GM19397 (cell line): ENCODE results near the gene CDC6.

ENCODE experiments used
- ATAC-seq: cut with Tn5 transposase; IDR thresholded peaks from one replicate; pipeline ENCODE4 v1.9.1; 2021; ENCODE audit warnings: mild to moderate bottlenecking, moderate library complexity; ENCODE audit not compliant: unreplicated experiment

Gene CDC6

DNA sequence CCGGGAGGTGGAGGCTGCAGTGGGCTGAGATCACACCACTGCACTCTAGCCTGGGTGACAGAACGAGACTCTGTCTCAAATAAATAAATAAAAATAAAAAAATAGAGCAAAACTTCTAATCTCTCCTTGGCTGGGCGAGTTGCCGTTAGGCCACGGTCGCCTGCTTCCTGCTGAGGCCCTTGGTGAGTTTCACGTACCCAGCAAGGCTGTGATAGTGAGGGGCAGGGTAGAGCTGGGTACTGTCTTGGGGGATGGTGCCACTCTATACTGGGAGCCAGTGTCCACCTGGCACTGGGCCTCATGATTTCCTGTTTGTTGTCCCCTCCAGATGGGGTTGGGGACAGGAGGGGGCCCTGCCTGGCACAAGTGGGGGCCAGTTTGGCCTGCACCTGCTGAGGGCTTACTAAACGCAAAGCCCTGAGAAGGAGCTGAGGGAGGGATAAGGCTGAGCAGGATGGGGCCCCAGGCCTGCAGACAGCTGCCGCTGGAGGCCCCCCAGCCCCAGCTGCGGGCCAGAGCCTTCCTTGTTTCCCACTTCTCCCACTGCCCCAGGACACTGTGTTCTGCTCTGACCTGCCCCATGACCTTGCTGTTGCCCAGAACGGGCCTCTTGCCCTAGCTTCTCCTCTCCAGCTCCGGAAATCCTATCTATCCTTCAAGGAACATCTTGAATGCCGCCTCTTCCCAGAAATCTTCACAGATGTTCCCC lies 51.4 kb downstream of the CDC6 start:
- ATAC-seq: no peak

DNA sequence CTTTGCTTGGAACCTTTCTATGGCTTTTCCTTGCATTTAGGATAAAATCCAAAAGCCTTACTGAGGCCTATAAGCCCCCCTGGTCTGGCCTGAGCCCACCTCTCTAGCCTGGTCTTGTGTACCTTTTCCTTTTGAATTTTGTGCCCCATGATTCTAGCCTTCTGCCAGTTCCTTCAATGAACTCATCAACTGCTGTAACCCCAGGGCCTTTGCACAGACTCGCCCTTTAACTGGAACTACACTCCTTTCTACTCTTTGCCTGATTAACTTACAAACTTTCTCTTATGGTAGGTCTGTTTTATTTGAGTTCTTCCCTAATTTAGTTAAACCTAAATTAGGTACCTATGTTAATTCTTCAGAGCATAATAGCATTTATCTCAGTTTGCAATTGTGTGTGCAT lies 52.6 kb downstream of the CDC6 start:
- no peak for ATAC-seq

DNA sequence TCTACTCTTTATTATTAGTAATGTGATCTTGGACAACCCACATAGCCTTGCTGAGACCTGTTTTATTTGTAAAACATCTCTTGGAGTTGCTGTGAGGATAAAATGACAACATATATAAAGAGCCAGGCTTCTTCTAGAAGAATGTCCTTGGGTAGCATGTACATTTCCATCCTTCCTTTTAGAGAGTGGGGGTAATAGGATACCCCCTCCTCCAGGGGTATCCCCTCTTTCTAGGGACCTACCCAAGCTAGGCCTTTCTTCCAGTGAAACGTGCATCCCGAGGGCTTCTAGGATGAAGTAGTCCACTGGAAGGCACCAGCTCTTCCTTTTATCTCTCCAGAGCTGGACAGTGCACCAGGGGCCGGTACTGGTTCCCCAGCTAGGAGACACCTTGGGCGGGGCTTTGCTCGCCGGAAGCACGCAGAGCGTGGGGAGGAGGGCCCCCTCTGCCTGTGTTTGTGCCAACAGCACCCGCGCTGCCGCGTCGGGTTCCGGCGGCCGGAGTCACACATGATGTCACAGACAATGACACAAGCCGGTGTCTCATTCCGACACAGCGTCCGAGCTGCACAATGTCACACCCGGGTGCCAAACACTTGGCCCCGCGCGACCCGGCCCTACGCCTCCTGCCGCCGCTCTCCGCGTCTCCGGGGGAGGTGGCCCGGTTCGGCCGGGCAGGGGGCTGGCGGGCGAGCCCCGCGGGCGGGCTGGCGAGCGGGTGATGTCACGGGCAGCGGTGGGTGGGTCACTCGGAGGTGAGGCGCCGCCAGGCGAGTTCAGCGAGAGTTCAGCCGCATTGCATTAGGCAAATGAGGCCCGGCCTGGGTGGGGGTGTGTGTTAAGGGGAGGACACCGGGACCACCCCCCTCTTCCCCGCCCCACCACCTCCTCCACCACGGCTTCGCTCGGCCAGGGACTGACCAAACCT lies 53.5 kb downstream of the CDC6 start:
- peak; percentile 61 for ATAC-seq

DNA sequence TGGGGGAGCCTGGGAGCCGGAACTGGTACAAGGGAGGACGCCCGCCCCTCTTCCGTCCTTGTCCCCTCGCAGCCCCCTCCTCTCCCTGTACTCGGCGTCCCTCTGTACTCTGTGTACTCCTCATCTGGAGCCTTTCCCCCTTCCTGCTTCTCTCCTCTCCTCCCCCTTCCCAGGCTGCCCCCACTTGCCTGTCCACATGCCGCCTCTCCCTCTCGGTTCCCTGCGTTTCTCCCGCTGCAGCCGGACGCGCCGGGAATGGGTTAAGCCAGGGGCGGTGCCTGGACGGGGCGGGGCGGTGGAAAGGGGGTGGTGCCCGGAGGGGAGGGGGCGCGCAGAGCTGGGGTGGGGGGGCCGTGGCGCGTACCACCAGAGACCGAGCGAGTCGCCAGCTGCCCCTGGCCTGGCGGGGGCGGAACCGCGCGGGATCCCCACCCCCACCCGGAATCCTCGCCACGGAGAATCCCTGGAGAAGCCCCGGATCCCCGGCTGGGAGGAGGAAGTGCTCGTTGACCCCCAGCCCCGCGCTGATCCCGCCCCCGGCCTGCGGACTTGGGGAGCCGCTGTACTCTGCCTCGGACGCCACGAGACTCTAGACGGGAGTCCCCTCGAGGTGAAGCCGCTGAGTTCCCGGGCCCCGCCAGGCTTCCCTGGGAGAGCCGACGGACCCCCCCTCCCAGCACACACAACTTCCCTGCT lies 54.3 kb downstream of the CDC6 start:
- ATAC-seq: no peak

DNA sequence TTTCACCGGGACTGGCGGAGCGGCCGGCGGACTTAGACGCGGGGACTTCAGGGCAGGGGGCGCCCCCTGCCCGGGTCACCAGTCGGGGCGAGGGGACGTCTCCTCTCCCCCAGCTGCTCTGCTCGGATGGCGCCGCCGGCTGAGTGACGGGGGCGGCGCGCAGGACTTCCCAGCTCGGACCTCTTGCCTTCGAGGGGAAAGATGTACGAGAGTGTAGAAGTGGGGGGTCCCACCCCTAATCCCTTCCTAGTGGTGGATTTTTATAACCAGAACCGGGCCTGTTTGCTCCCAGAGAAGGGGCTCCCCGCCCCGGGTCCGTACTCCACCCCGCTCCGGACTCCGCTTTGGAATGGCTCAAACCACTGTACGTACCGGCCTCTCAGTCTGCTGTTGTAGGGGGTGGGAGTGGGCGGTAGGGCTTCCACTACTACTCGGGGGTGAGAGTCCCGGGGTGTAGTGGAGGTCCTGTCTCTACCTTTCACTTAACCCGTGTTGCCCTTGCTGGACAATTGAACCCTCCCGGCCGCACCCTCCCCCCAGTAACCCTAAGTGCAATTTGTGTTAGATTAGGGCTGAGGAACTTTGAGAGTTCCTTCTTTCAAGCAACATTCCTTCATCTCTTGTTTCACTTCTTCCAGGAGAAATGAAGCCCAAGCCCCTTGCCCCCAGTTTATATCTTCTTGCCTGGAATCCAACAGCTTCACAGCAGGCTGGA lies 55.0 kb downstream of the CDC6 start:
- ATAC-seq: no peak

DNA sequence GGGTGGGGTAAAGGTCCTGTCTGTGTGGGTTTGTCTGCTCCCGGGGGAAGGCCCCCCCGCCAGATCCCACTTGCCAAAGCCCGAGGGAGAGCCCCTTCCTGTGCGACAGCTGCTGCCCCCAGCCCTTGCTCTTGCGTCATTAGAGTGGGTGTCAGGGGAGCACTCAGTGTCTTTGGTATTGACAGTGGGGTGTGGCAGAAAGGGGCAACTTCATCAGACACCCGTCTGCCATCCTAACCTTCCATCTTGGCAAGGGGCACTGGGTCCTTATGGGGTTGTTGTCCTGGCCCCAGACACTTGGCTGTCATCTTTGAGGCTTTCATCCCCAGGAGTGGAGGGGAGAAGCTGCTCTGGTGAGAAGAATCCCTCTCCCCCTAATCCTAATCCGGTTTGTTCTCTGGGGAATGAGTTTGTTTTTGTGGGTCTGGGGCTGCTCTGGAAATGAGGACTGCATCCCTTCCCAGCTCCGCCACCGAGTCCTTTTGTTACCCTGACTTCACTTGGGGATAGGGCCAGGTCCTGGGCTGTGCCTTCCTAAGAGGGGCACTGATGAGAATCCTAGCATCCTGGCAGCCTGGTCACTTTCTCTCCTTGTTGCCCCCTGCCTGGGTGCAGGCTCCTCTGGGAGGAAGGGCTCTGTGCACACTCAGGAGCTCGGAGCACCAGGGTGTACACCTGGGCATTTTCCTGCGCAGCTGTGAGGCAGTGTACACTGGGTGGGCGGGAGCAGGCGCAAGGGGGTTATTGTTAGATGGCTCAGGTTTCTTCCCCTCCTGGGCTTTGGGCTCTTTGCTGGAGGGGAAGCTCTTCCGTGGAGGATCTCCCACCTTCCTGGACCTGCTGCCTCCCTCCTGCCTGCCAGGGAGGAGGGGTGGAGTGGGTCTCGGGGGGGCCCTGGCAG lies 55.8 kb downstream of the CDC6 start:
- ATAC-seq: no peak

DNA sequence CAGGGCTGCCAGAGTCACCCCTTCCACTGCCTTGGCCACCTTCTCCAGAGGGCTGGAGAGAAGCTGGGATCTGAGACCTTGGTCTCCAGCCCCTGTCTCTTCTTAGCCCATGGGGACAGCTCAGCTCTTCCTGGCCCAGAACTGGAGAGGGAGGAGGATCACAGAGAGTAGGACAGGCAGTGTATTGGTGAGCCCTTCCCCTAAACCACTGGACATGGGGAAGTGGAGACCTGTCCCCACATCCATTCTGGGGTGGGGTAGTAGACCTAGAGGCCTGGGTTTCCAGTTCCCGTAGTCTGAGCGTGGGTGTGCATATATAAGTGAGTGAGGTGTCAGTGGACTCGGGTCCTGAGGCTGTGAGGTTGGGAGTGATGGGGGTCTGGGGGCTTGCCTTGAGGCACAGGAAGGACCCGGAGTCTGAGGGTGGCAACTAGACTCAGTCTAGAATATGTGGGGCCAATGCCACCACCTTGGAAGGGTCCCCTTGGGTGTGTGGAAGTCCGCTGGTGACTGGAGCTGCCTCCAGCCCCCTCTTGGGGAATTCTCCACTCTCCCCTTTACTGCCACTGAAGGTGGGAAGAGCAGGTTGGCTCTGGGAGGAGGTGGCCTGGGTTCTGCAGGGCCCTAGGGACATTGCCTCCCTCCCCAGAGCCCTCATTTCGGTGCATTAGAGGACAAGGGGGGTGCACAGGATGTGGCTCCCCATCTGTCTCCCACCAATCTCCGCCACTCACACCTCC lies 56.9 kb downstream of the CDC6 start:
- no peak for ATAC-seq

DNA sequence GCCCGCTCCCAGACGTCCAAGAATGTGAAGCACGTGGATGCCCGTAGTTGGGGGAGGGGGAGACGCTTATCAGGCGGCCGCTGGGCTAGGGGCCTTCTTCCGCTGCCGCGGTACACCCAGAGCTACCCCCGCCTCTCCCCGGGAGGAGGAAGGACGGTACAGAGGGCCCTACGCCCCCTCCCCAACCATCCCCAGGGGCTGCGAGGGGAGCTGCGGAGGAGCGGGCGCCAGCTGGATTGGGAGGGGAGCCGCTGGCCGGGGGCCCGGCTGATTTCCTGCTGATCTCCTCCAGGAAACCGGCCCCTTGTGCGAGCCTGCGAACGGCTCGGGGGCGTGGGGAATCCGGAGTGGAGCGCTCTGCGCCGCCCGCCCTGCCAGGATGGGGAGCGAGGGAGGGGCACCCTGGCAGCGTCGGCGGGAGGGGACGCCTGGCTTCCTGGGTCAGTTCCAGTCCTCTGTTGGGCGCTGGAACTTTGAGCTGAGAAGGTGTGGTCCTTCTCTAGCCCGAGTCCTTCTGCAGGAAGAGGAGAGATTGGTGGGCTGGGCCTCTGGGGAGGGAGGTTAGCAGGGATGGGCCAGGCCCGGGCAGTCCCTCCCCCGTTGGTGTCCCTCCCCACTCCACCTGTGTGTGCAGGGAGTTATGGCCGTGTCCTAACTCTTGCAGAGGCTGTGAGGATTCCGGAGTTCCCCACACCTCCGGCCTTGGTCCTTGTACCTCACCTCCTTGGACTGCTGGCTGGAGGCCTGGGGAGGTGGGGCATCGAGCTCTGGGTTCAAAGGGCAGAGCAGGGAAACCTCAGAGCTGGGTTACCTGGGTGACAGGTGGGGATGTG lies 57.7 kb downstream of the CDC6 start:
- no peak for ATAC-seq

DNA sequence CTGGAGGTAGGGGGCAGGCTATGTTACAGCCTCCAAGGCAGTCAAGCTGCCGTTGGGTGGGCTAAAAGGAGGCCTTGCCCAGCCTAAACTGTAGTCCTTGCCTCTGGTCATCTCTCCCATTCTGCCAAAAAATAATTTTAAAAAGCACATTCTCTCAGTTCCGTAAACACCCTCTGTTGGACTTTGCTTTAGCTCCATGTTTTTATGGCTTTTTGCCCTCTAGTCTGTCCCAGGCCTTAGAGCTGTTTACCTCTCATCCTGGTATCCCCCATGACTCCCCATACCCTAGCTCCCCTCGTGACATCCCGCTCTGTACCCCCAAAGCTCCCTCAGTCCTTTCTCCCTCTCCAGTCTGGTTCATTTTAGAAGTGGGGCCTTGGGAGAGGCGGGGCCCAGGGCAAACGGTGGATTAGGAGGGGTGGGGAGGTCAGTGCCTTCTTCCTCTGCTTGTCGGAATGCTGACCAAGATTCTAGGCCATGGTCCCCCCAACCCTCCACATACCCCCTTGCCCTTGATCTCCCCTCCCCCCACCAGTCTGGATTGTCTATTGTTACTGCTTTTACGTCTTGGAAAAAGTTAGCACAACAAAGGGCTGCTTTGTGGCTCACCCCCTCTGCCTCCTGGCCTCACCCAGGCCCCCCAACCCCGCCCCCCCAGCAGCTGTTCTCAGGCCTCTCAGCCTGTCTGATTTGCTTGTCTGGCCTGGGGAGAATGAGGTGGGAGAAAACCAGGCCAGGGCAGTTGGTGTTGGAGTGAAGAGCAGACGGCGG lies 58.5 kb downstream of the CDC6 start:
- ATAC-seq: no peak

DNA sequence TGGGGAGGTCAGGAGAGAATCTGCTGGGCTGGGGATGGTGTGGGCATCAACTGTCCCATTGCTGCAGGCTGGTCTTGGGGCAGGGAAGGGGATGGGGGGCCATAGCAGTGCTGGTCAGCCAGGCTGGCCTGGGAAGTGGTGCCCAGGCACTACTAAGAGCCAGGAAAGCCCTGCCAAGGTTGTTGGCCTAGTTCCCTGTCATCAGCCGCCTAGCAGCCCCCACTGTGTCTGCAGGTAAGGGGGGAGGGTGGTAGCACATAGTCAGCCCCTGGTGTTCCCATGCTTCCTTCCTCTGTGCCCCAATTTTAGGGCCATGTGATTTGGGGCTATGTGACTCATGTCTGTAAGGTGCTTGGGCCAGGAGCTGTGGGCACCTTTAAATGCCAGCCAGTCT lies 59.1 kb downstream of the CDC6 start:
- ATAC-seq: no peak

DNA sequence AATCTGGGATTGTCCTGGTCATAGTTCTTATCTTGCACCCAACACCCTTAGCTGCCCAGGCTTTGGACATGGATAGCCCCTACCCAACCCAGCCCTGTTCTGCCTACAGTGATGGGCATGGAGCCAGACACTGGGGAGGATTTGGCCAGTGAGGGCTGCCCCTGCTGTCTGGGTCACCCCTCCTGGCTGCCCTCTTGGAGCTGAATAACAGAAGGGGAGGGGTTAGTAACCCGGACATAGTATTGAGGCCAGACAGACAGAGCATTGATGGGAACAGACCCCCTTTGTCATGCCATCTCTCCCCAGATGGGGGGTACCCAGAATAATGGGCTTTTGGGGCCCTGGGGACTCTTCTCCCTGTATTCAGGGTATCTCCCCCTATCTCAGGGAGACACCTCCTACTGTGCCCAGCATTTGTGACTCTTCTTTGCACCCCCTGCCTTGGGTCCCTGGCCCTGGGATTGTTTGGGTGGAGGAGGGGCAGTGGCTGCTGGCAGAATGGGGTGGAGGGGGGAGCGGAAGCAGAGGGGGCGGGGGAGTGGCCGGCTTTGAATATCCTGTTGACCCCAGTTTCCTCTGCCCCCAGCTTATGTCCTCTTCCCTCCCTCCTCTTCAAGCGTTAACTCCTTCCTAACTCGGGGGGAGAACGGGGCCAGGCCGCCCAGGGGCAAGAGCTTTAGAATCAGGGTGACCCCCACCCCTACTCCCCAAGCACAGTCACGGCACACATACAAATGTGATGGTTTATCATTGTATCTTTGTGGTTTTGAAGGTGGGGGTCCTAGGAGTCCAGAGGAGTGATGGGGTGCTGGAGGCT lies 59.8 kb downstream of the CDC6 start:
- no peak for ATAC-seq

DNA sequence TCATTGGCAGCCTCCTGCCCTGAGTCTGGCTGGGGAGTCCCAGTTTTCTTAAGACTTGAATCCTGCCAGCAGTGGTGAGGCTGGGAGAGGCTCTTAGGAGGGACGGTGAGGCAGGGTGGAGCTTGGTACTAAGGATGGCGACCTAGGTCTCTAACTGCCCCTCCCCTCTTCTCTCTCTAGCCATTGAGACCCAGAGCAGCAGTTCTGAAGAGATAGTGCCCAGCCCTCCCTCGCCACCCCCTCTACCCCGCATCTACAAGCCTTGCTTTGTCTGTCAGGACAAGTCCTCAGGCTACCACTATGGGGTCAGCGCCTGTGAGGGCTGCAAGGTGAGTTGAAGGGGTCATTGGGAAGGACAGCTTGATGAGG lies 60.4 kb downstream of the CDC6 start:
- no peak for ATAC-seq

DNA sequence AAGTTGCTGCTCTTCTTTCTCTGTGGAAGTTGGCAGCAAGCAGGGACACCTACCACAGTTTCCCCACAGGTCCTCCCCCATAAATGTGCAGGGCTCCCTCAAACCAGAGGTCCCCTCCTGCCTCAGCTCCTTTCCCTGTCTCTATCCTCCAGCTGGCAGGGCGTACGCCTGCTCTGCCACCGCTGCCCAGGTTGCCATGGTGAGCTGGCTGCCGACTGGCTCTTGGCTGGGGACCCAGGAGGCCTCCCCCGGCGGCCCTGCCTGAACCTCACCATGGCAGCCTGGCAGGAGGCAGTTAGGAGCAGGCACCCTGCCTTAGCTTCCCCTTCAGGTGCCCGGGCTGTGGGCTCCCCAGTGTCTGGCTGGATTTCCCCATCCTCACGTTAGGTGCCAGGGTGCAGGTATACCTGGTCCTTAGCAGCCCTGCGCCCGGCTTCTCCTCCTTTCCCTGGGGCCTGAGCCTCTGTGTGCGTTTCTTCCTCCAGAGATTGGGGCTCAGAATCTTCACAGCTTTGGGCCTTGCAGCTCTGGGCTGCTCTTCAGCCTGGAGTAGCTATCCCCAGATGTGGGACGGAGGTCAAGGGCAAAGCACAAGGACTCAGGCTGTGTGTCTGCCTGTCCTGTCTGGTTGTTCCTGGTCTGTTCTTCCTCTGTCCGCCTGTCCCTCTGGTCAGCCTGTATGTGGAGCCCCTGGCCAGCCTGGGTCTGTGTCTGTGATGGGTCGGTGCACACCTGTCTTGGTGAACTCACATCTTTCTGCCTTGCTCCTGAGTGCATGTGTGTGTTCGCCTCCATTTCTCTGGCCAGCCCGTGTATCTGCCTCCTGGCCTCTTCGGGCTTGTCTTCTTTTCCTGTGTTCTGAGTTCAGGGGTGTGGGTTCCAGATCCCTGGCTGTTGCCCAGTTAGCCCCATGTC lies 61.1 kb downstream of the CDC6 start:
- ATAC-seq: no peak

DNA sequence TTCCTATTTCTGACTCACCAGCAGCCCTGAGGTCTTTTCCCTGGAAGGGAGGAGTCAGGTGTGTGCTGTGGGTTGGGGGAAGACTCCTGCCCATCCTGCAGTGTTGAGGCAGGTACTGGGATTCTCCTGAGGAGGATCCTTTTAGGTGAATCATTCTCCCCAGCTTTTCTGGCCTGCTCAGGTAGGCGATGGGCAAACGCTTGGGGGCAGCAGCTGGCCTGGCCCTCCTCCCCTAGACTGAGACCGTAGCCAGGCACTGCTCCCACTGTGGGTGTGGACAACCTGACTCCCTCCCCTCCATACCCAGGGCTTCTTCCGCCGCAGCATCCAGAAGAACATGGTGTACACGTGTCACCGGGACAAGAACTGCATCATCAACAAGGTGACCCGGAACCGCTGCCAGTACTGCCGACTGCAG lies 61.8 kb downstream of the CDC6 start:
- no peak for ATAC-seq

DNA sequence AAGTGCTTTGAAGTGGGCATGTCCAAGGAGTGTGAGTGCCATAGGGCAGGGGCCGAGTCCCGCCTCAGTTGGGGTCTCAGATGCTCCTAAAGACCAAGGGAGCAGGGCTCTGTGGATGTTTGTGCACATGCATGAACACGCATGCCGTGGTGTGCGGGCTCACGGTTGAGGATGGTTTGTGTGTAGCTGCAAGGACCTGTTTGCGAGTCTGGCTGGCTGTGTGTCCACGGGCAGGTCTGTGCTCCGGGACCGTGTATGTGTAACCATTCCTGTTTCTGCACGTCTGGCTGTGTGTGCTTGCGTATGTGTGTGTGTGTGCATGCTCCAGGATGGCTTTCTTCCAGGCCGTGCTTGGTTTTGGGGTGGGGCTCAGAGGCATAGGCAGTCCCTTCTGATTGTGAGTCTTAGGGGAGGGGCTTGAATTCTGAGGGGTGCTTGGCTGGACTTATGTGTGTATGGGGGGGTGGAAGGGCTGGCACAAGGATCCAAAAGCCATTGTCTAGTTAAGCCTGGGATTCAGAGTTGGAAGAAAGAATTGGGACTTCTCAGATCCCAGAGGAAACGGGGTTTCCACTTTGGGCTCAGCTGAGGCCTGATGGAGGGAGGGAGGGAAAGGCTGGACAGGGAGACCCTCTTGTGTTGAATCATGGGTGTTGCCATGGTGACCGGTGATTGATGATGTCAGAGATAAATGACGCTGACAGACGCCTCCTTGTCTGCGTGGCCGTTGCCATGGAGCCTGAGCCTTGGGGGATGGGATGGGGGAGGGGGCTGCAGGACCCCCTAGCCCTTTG lies 62.4 kb downstream of the CDC6 start:
- no peak for ATAC-seq
